ENCODE results near the gene TP63. TPM values are rescaled to one million over a fixed set of nuclear protein-coding genes. Genes with fewer than 3 reads are reported as not detected.

TP63 gene
- total RNA-seq, 4 donors from 2014 or later = 1.5 to 2.5 TPM; not detected in 2

- no peak overlapping the region for H3K27ac ChIP-seq
Observed at GRCh38 chr3:189632242-189632641, 1.1 kb downstream of the TP63 start.

DNA sequence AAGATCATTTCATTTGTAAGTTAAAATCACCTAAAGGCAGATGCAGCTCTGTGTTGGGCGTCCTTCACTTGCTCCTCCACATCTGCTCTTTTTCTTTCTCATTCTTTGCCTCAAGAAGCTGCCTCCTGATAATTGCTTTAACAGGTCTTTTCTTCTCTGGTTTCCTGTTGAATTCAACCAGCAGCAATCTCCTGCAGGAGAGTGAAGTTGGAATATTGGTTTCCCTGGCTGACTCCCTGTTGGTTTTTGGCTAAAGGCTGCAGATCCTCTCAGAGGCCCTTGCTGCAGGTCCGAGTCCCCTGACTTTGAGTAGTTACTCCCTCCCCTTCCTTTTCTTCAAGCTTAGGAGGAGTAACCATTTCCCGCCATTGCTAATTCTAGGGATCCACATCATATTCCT, 4.2 kb downstream of the TP63 start:
- no peak for TF ChIP-seq POLR2A (IDR thresholded peaks at IDR 0.05)
- TF ChIP-seq, protein P1, sequence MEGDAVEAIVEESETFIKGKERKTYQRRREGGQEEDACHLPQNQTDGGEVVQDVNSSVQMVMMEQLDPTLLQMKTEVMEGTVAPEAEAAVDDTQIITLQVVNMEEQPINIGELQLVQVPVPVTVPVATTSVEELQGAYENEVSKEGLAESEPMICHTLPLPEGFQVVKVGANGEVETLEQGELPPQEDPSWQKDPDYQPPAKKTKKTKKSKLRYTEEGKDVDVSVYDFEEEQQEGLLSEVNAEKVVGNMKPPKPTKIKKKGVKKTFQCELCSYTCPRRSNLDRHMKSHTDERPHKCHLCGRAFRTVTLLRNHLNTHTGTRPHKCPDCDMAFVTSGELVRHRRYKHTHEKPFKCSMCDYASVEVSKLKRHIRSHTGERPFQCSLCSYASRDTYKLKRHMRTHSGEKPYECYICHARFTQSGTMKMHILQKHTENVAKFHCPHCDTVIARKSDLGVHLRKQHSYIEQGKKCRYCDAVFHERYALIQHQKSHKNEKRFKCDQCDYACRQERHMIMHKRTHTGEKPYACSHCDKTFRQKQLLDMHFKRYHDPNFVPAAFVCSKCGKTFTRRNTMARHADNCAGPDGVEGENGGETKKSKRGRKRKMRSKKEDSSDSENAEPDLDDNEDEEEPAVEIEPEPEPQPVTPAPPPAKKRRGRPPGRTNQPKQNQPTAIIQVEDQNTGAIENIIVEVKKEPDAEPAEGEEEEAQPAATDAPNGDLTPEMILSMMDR (IDR thresholded peaks at IDR 0.05) = no peak
- Histone ChIP-seq H3K9me3 (no peaks in the 10 kb centered on the region), H3K4me3 (no peak overlapping the region), H3K4me1 (no peaks in the 10 kb centered on the region), H3K27me3 (no peaks in the 10 kb centered on the region), H3K36me3 (no peaks in the 10 kb centered on the region), H3K27ac (no peak overlapping the region)
- intact Hi-C loops (cut with DNase I; ENCODE audit: low total_unique reads) = no loop called here
- DNase-seq = no peak

More at GRCh38 chr3:189632242-189632641, 1.1 kb downstream of the TP63 start:
- TF ChIP-seq POLR2A (IDR thresholded peaks at IDR 0.05) = no peak
- TF ChIP-seq, protein P1 (IDR thresholded peaks at IDR 0.05) = no peak
- no peaks in the 10 kb centered on the region for H3K27me3 ChIP-seq
- H3K4me3 ChIP-seq = no peak overlapping the region
- no peaks in the 10 kb centered on the region for H3K36me3 ChIP-seq
- intact Hi-C loops (cut with DNase I; ENCODE audit: low total_unique reads) = no loop called here
- DNase-seq = no peak
- no peaks in the 10 kb centered on the region for H3K9me3 ChIP-seq
- H3K4me1 ChIP-seq = no peaks in the 10 kb centered on the region

DNA sequence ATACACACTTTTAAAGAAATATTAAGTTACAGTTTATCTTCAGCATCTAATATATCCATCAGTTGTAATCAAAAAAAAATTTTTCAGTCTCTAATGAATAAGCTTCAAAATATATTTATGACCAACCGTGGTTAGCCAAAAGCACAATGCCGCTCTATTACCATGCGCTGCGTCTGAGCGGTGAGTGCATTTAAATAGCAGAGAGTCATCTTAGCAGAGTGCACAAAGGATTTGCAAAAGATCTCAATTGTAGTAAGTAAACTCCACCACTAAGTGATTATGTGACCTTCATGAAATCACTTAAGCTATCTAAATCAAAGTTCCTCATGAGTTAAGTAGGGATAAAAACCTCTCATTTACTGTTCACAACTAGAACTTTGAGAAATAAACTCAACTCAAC, 4.9 kb downstream of the TP63 start:
- no peaks in the 10 kb centered on the region for H3K36me3 ChIP-seq
- H3K4me3 ChIP-seq = no peak overlapping the region
- intact Hi-C loops (cut with DNase I; ENCODE audit: low total_unique reads) = no loop called here
- no peak for DNase-seq
- no peaks in the 10 kb centered on the region for H3K27me3 ChIP-seq
- TF ChIP-seq, protein P1 (IDR thresholded peaks at IDR 0.05) = no peak
- TF ChIP-seq POLR2A (IDR thresholded peaks at IDR 0.05) = no peak
- H3K9me3 ChIP-seq = no peaks in the 10 kb centered on the region
- no peak overlapping the region for H3K27ac ChIP-seq
- H3K4me1 ChIP-seq = no peaks in the 10 kb centered on the region

- DNase-seq = no peak
- Histone ChIP-seq H3K27me3 (no peaks in the 10 kb centered on the region), H3K27ac (no peak overlapping the region), H3K4me1 (no peaks in the 10 kb centered on the region), H3K36me3 (no peaks in the 10 kb centered on the region), H3K4me3 (no peak overlapping the region), H3K9me3 (no peaks in the 10 kb centered on the region)
- TF ChIP-seq, protein P1 (IDR thresholded peaks at IDR 0.05) = no peak
- no peak for TF ChIP-seq POLR2A (IDR thresholded peaks at IDR 0.05)
- intact Hi-C loops (cut with DNase I; ENCODE audit: low total_unique reads) = no loop called here
Observed at GRCh38 chr3:189637750-189638149, 6.6 kb downstream of the TP63 start.

DNA sequence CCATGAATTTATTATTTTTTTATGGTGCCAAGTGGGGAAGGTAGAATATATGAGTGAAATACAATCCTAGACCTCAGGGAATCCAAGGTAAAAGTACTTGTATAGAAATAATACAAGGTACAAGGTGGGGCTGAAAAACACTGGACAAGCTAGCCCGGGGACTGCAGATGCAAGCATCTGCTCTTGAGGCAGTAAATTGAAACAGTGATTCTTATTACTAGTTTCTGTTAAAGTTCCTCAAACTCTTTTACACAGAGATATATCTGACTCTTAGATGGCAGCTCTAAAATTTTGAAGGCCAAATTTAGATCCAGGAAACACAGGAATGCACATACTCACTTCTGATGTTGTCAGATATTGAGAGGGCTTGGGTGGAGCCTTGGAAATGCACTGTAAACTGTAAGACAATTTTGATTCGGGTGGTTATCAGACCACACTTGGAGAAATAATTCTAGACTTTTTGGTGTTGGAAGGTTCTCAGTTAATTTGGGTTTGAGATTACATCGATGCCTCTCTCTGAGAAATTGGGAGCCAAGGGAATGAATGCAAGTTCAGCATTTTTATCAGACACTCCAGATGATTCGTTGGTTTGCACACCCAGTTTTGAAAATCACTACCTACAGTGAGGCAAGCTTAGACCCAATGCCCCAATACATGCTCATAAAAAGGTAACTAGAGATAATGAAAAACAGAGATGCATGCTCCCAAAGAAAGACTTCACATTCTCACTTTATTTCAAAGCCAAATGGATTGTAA, 7.3 kb downstream of the TP63 start:
- Histone ChIP-seq H3K27me3 (no peaks in the 10 kb centered on the region), H3K4me3 (no peak overlapping the region), H3K4me1 (no peaks in the 10 kb centered on the region), H3K36me3 (no peaks in the 10 kb centered on the region), H3K27ac (no peak overlapping the region), H3K9me3 (no peaks in the 10 kb centered on the region)
- no peak for TF ChIP-seq POLR2A (IDR thresholded peaks at IDR 0.05)
- TF ChIP-seq, protein P1 (IDR thresholded peaks at IDR 0.05) = no peak
- DNase-seq = no peak
- intact Hi-C loops (cut with DNase I; ENCODE audit: low total_unique reads) = no loop called here

Data from uterus (tissue), 4 donors.